GM21737 (cell line): ENCODE measurements around the gene FKBP7.
A peak's percentile ranks its signal among the peaks of the same experiment; 100 is the strongest.
"Not testable (repeated sequence)": the region's sequence is repeated elsewhere in the genome, so short reads cannot be mapped to it uniquely, and the experiment has no call there.

Source experiments
- ATAC-seq: cut with Tn5 transposase; IDR thresholded peaks from one replicate; pipeline ENCODE4 v1.9.1; 2021; ENCODE audit warnings: mild to moderate bottlenecking, moderate library complexity; ENCODE audit not compliant: unreplicated experiment

Gene FKBP7

GRCh38 chr2:178491612-178492011 is 13.2 kb upstream of the FKBP7 start:
- no peak for ATAC-seq

GRCh38 chr2:178485356-178485755 is 7.0 kb upstream of the FKBP7 start:
- ATAC-seq = no peak

- ATAC-seq = no peak
Measured at GRCh38 chr2:178484245-178485041, 6.0 kb upstream of the FKBP7 start.

GRCh38 chr2:178482437-178482836 is 4.0 kb upstream of the FKBP7 start:
- ATAC-seq = no peak

GRCh38 chr2:178480227-178481181 is 2.1 kb upstream of the FKBP7 start, which contains the start of gene PLEKHA3:
Gene PLEKHA3, plus strand, starts transcription at chr2:178480457. Its CDS starts 413 bp downstream, at chr2:178480870.
- ATAC-seq = peak; percentile 65

- no peak for ATAC-seq
Measured at GRCh38 chr2:178479758-178480226, 1.4 kb upstream of the FKBP7 start.

GRCh38 chr2:178479275-178479616 is 846 bp upstream of the FKBP7 start:
- no peak for ATAC-seq

GRCh38 chr2:178478130-178478438 is 316 bp downstream of the FKBP7 start:
- no peak for ATAC-seq

GRCh38 chr2:178477443-178478129 is 814 bp downstream of the FKBP7 start:
- no peak for ATAC-seq

- ATAC-seq = no peak
Measured at GRCh38 chr2:178476477-178476876, 1.9 kb downstream of the FKBP7 start.

- ATAC-seq = no peak
Measured at GRCh38 chr2:178474560-178474959, 3.8 kb downstream of the FKBP7 start.

- no peak for ATAC-seq
Measured at GRCh38 chr2:178473931-178474330, 4.5 kb downstream of the FKBP7 start.

- ATAC-seq = no peak
Measured at GRCh38 chr2:178473373-178473772, 5.0 kb downstream of the FKBP7 start.

GRCh38 chr2:178471313-178471712 is 7.1 kb downstream of the FKBP7 start:
- not testable (repeated sequence) for ATAC-seq

GRCh38 chr2:178469219-178469849 is 9.1 kb downstream of the FKBP7 start:
- ATAC-seq = no peak

GRCh38 chr2:178457390-178457886 is 21.0 kb downstream of the FKBP7 start:
- ATAC-seq = no peak

- ATAC-seq = no peak
Measured at GRCh38 chr2:178455947-178456346, 22.5 kb downstream of the FKBP7 start.

GRCh38 chr2:178452870-178453269 is 25.5 kb downstream of the FKBP7 start:
- no peak for ATAC-seq

- no peak for ATAC-seq
Measured at GRCh38 chr2:178452334-178452733, 26.1 kb downstream of the FKBP7 start.

- peak; percentile 88 for ATAC-seq
Measured at GRCh38 chr2:178450774-178451525, 27.4 kb downstream of the FKBP7 start, which contains the start of the genes PJVK and PRKRA. Gene PJVK, plus strand, starts transcription at chr2:178451378. Its CDS starts 2,032 bp downstream, at chr2:178453410. Gene PRKRA, minus strand, starts transcription at chr2:178451175. Its CDS starts 145 bp downstream, at chr2:178451030.
